ENCODE measurements around the gene NUTM2E. TPM values are rescaled to one million over a fixed set of nuclear protein-coding genes. Genes with fewer than 3 reads are reported as not detected.
"Not testable (repeated sequence)": the region's sequence is repeated elsewhere in the genome, so short reads cannot be mapped to it uniquely, and the experiment has no call there.

NUTM2E gene
- not detected for total RNA-seq
- long read RNA-seq: 0 reads

- DNase-seq: peak; percentile 90
- Histone ChIP-seq H3K27ac (peak within 1 kb of the TSS; percentile 82), H3K4me1 (peaks cover 12% of the 10 kb centered on the region), H3K4me3 (peak within 1 kb of the TSS; percentile 52)
- H3K9me3 ChIP-seq; H3K27me3 ChIP-seq; intact Hi-C loops (cut with DNase I); H3K36me3 ChIP-seq: not testable (repeated sequence)
- peak; percentile 98 for ATAC-seq
These were observed at the start of gene NUTM2E for GRCh38 chr10:79826496-79827215. TSS of gene NUTM2E (plus strand) at chr10:79826739. CDS start at chr10:79841741, 15,002 bp downstream.

GRCh38 chr10:79777997-79778396 lies 48.5 kb upstream of the NUTM2E start:
- H3K27me3 ChIP-seq; H3K4me1 ChIP-seq; H3K9me3 ChIP-seq; H3K27ac ChIP-seq; H3K4me3 ChIP-seq; ATAC-seq; H3K36me3 ChIP-seq; DNase-seq; intact Hi-C loops (cut with DNase I): not testable (repeated sequence)

- intact Hi-C loops (cut with DNase I); H3K4me1 ChIP-seq; H3K27me3 ChIP-seq; H3K9me3 ChIP-seq; H3K36me3 ChIP-seq; H3K27ac ChIP-seq; H3K4me3 ChIP-seq: not testable (repeated sequence)
- peak; percentile 81 for DNase-seq
- peak; percentile 67 for TF ChIP-seq CTCF (IDR thresholded peaks at IDR 0.05)
- peak; percentile 99 for ATAC-seq
These were observed 47.1 kb upstream of the NUTM2E start for GRCh38 chr10:79779310-79779938.

- H3K9me3 ChIP-seq; intact Hi-C loops (cut with DNase I); H3K36me3 ChIP-seq; H3K27me3 ChIP-seq; H3K27ac ChIP-seq; H3K4me3 ChIP-seq; DNase-seq; H3K4me1 ChIP-seq; ATAC-seq: not testable (repeated sequence)
These were observed 46.5 kb upstream of the NUTM2E start for GRCh38 chr10:79779992-79780391.

- H3K27me3 ChIP-seq; DNase-seq; H3K4me3 ChIP-seq; H3K9me3 ChIP-seq; H3K27ac ChIP-seq; H3K4me1 ChIP-seq; intact Hi-C loops (cut with DNase I); H3K36me3 ChIP-seq: not testable (repeated sequence)
- peak; percentile 26 for ATAC-seq
These were observed 45.0 kb upstream of the NUTM2E start for GRCh38 chr10:79781584-79781983.

- H3K27me3 ChIP-seq; ATAC-seq; DNase-seq; intact Hi-C loops (cut with DNase I); H3K27ac ChIP-seq; H3K4me1 ChIP-seq; H3K36me3 ChIP-seq; H3K4me3 ChIP-seq; H3K9me3 ChIP-seq: not testable (repeated sequence)
These were observed 39.0 kb upstream of the NUTM2E start for GRCh38 chr10:79787455-79787952.

- intact Hi-C loops (cut with DNase I); H3K27ac ChIP-seq; H3K4me3 ChIP-seq; H3K9me3 ChIP-seq; DNase-seq; H3K27me3 ChIP-seq; H3K36me3 ChIP-seq; H3K4me1 ChIP-seq: not testable (repeated sequence)
- ATAC-seq: peak; percentile 40
These were observed 37.2 kb upstream of the NUTM2E start for GRCh38 chr10:79789351-79789750.

- H3K36me3 ChIP-seq; H3K27me3 ChIP-seq; intact Hi-C loops (cut with DNase I); DNase-seq; H3K9me3 ChIP-seq; ATAC-seq; H3K27ac ChIP-seq; H3K4me3 ChIP-seq; H3K4me1 ChIP-seq: not testable (repeated sequence)
These were observed 34.5 kb upstream of the NUTM2E start for GRCh38 chr10:79791906-79792517.

- H3K4me3 ChIP-seq; intact Hi-C loops (cut with DNase I); DNase-seq; H3K27ac ChIP-seq; H3K4me1 ChIP-seq; H3K36me3 ChIP-seq; H3K9me3 ChIP-seq; ATAC-seq; H3K27me3 ChIP-seq: not testable (repeated sequence)
These were observed 27.2 kb upstream of the NUTM2E start for GRCh38 chr10:79799337-79799736.

- intact Hi-C loops (cut with DNase I); H3K36me3 ChIP-seq; H3K9me3 ChIP-seq; ATAC-seq; H3K27ac ChIP-seq; H3K4me1 ChIP-seq; H3K4me3 ChIP-seq; DNase-seq; H3K27me3 ChIP-seq: not testable (repeated sequence)
These were observed 20.7 kb upstream of the NUTM2E start for GRCh38 chr10:79805857-79806256.

GRCh38 chr10:79811895-79812294 lies 14.6 kb upstream of the NUTM2E start:
- H3K27me3 ChIP-seq; H3K9me3 ChIP-seq; intact Hi-C loops (cut with DNase I); H3K4me1 ChIP-seq; H3K36me3 ChIP-seq; H3K27ac ChIP-seq; H3K4me3 ChIP-seq; DNase-seq; ATAC-seq: not testable (repeated sequence)

- ATAC-seq; DNase-seq; H3K9me3 ChIP-seq; H3K27ac ChIP-seq; H3K4me1 ChIP-seq; H3K27me3 ChIP-seq; intact Hi-C loops (cut with DNase I); H3K36me3 ChIP-seq; H3K4me3 ChIP-seq: not testable (repeated sequence)
These were observed 10.2 kb upstream of the NUTM2E start for GRCh38 chr10:79816290-79816689.

GRCh38 chr10:79823387-79823786 lies 3.2 kb upstream of the NUTM2E start:
- ATAC-seq; H3K27me3 ChIP-seq; H3K4me3 ChIP-seq; DNase-seq; intact Hi-C loops (cut with DNase I); H3K4me1 ChIP-seq; H3K9me3 ChIP-seq; H3K36me3 ChIP-seq; H3K27ac ChIP-seq: not testable (repeated sequence)

Measured in upper lobe of right lung (tissue), 1 donor.